GM21528 (cell line): ENCODE results near the gene VTI1A.

Experiments used
- ATAC-seq: cut with Tn5 transposase; IDR thresholded peaks from one replicate; pipeline ENCODE4 v1.9.1; 2021; ENCODE audit warnings: mild to moderate bottlenecking, moderate library complexity; ENCODE audit not compliant: unreplicated experiment, low FRiP score

The VTI1A gene

DNA sequence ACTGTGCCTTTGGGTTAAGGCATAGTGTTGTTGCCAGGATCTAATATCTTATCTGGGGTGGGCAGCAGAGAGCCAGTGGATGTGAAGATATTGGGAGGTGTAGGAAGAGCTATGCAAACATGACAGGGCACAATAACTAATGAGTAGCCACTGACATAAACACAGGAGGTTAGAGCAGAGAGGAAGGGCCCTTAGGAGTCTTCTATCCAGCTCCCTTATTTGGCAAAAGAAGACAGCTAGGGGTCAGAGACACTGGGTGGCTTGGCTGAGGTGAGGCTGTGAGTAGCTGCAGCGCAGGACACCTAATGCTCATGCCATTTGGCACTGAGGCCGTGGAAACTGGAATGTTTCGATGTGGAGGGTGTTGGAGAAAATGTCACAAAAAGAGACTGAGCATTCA is 326.8 kb downstream of the VTI1A start:
- ATAC-seq: no peak

GRCh38 chr10:112774210-112774609 is 327.2 kb downstream of the VTI1A start:
- ATAC-seq: no peak

GRCh38 chr10:112774798-112775197 is 327.8 kb downstream of the VTI1A start:
- no peak for ATAC-seq

DNA sequence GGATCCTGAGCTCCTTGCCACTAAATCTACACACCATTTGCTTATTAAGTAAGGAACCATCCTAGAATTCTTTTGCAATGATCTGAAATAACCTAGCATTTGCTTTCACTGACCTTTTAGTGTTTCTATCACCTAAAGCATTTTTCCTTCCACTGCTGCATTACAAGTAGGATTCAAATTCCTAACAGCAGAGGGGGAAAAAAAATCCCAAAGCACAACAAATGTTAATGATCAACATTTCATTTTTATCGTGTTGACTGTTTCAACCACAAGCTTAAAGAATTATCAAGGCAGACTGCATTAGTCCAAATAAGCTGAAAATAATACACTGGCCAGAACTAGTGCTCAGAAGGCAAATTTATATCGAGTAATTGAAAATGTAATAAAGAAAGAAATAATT is 328.4 kb downstream of the VTI1A start:
- no peak for ATAC-seq

DNA sequence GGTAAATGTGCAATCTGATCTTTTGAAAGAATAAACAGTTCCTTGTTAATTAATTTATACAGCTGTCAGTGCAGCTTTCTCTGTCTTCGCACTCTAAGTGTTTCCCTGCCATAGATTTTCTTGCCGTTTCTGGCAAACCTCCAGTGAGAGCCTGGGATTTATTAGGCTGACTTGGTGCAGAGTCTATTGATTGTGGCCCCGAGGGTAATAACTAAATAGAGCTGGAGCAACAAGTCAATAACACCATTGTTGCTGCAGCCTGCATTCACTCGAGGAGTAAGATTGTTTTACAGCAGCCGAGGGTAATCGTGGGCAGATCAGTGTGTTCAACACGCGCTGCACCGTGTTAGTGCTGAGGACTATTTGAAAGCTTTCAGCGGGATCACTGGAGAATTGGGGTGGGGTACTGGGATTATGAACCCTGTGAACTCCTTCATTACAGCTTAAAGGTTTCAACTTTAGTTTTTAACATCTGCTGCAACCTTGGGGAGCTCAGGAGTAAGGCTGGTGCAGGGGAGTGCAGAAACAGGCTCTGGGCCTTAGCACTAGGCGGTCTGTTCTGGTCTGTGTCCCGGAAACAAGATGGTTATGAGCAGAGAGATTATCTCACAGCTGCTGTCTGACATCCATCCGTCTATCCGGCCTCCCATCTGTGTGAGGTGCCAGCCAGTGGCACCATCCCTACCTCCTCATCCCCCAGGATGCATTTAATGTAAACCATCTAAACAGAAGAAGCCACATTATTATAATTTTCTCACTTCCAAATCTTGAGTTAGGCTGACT is 329.1 kb downstream of the VTI1A start:
- ATAC-seq: no peak

DNA sequence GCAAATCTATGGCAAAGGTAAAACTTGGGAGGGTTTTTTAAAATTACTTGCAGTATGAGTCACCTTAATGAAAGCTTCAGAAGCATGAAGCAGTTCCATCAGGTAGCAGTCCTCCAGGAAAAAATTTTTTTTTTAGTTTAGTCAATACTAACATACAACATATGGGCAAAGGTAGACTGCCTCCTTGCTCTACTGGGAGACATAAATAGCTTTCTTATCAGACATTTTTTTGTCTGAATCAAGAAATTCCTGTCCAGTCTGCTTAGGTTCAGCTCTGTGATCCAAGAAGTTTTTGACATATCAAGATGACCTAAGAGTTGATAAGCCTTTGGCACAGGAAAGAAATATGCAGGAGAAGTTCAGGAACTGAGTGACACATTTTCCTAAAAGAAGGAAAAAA is 331.6 kb downstream of the VTI1A start:
- no peak for ATAC-seq

- no peak for ATAC-seq
Observed at GRCh38 chr10:112779025-112779770, 332.2 kb downstream of the VTI1A start.

DNA sequence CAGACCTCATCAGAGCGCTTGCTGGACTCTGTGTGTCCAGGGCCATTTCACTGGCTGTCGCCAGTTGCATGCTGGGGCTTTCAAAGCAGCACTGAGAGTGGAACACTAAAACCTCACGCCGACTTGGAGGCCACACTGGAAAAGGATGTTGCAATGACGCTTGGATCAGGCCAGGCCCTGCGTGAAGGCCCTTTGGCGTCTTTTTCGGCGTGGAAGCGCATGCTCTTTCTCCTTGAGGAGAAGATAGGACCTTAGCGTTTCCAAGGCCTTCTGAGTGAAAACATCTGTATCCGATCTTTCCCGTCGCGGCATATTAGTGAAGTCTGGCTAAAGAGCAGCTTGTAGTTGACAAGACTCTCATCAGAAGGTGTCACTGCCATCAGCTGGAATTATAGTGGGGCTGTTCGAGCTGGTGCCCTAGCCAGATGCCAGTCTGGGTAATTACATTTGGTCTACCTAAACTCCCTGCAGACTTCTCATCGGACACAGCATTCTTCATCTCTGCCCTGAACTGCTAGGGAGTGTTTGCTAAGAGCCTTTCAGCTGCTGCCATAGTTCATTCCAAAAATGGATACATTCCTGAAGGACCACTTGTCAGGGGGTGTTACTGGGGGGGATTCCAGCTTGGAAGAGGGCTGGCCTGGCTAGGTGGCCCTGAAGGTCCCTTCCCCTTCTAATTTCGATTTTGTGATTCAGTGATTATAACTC is 335.3 kb downstream of the VTI1A start:
- ATAC-seq: no peak

DNA sequence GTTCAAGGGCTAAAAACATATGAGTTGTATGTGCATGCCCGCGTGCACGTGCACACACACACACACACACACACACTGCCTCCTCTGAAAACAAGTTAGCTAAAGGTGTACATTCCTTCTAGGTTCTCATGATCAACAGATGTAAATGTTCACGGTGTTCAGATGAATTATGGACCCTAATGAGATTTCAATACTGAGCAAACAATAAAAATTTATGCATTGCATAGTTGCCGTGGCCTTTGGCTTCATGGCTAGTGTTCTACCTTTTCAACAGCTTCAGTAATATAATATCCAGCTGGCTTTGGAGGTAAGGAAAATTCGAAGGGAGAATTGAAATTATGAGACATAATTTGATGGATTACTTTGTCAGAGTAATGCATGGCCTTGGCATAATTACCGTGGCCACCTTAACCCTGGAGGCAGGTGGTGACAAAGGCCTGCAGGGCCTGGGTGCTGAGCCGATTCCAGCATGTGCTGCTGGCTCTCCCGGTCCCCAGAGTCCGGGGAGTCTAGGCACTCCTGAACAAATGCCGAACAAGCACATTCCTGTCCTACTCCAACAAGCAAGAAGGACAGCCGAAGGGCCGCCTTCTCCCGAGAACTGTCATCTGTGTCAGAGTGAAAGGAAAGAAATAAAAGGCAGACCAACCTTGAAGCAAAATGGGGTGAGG is 336.5 kb downstream of the VTI1A start:
- no peak for ATAC-seq

DNA sequence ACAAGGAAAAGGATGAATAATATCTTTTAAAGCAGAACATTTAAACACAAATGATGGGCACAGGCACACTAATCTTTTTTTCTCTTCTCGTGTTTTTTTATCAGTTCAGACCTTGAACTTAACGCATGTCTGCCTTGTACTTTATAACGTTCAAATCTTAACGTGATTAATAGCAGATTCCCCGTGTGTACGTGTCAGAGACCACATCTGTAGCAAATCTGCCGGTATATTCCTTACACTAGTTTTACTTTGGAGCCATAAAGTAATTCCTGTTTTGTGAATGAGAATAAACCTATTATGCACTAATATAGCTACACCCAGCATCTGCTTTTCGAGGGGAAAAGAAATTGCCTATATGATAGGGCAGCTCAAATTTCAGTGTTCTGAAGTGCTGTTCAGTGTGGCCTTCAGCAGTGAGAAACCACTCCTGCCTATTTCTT is 337.0 kb downstream of the VTI1A start:
- no peak for ATAC-seq

DNA sequence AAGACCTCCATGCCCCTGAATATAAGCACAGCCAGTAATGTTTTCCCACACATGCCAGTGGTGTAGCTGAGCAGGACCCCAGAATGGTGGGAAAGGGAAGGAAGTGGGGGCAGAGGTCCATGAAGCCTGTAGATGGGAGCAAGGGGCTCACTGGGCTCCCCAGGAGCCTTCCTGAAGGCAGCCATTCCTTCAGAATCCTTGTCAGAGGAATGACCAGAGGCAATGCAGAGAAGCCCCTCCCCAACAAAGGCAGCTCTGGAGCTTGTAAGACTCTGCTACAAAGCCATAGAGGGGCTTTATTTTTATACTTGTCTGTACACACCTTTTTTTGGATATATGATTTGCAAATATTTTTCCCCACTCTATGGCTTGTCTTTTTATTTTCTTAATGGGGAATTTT is 338.1 kb downstream of the VTI1A start:
- no peak for ATAC-seq

DNA sequence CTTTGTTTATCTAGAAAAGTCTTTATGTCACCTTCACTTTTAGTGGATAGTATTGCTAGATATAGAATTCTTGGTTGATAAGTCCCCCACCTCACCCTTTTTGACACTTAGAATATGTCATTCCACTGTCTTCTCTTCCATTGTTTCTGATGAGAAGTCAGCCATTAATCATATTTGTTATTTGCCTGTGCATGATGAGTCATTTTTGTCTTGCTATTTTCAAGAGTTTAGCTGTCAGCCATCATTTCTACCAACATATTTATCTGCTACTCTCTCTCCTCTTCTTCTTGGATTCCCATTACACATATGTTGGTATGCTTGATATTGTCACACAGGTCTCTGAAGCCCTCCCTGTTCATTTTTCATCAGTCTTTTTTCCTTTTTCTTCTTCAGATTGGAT is 342.2 kb downstream of the VTI1A start:
- no peak for ATAC-seq

DNA sequence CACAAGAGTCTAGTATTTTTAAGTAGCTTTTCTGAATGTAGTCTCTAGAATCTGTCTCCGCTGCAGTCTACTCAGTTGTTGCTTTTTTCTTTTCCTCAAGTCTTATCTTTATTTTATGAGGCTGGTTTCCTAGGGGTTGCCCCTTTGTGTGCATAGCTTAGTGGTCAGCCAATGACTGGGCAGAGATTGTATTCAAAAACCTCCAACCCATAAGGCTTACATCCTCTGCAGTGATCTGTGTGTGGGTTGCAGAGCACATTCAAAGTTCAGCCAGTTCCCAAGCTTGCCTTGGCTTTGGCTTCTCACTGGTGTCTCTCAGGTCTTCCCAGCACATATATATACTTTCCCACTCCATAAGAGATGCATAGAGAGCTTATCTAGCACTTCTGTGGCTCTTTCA is 343.0 kb downstream of the VTI1A start:
- ATAC-seq: no peak

DNA sequence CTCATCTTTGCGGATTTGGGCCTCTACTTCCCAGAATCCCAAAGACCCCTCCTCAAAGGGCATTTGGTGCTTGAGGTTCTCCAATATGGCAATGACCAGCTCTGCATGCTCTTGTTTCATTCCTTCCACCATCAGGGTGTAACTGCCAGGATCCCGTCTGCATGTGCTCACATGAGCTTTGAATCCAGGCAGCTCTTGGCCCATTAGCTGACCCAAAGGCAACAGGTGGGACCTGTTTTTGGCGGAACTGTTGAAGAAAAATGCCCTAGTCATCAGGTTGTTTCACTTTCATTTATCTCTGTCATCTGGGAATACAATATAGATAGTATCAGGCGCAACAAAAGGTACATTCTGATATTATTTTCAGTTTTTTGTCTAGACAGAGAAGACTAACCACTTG is 343.9 kb downstream of the VTI1A start:
- ATAC-seq: no peak

DNA sequence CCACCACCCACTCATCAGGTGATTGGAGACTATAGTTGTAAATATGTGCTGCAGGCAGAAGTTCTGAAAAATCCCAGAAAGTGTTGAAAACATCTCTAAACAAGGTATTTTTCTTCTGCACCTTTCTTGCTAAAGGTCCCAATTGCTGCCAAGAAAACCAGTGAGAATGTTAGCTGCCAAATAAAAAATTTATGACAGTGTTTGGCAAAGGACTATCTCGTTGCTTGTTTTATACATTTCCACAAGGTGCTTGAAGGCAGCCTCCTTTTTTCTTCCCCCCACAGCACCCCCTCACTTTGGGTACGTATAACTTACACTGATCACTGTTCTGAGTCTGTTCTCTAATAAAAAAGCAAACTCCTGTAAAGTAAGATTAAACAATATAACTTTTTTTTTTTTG is 344.4 kb downstream of the VTI1A start:
- no peak for ATAC-seq

DNA sequence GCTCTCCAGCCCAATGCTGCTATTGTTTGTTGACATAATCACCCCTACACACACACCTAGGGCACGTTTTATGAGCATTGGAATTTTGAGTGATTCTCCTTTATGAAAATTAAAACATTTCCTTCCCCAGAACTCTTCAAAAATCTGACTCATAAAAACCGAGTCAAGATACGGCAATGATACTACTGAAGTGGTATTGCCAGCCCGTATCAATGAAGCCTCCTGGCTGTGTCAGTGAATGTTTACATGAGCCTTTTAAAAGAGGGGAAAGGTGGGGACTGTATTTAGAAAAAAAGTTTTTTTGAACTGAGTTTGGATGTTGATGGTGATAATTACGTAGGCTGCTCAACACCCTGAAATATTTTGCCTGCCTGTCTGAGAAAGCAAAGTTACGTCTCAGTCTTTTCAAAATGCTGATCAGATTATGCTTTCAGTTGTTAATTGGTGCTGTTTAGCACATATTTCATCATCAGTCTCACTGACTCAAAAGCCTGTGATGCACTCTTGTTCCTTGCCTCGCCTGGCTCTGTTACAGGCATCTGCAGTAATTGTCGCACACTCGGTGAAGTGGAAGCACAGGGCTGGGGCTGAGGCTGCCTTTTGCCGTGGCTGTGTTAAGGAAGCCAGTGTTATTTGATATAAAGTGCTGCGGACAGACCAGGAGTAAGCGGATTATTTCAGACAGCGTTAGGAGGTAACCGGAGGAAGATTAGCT is 345.6 kb downstream of the VTI1A start:
- ATAC-seq: no peak

- no peak for ATAC-seq
Observed at GRCh38 chr10:112793202-112793921, 346.3 kb downstream of the VTI1A start.

- ATAC-seq: no peak
Observed at GRCh38 chr10:112794201-112794600, 347.2 kb downstream of the VTI1A start.

DNA sequence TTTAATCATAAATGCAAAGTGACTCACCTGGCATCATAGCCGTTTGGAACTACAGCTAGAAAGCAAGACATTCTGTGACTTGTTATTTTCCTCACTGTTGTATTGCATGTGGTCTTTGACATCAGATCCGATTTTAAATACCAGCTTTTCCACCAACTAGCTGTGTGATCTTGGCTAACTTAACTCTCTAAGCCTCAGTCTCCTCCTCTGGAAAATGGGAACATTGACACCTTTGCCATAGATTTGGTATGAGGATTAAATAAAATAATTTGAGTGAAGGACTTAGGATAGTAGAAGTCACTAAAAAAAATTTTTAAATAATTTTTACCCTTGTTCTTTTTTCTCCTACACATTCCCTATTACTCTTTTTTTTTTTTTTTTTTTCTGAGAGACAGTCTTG is 348.1 kb downstream of the VTI1A start:
- no peak for ATAC-seq

- no peak for ATAC-seq
Observed at GRCh38 chr10:112797197-112797596, 350.2 kb downstream of the VTI1A start.
